Lower leg skin (tissue), 4 donors: ENCODE data around the gene BID. TPM values are rescaled to one million over a fixed set of nuclear protein-coding genes. Genes with fewer than 3 reads are reported as not detected.
A peak's percentile ranks its signal among the peaks of the same experiment; 100 is the strongest.

ENCODE experiments used
- DNase-seq, 2 donors: peaks; one replicate each; pipeline ENCODE4 v3.0.0-alpha.2; 2019; ENCODE audit warnings: low spot score in 2 of 2
- H3K4me3 ChIP-seq: fragments of 200-600 bp; sonication (generic); 2 replicates; pipeline ENCODE4 v1.5.1; 2017; ENCODE audit warnings: mild to moderate bottlenecking, low read depth; ENCODE audit not compliant: poor library complexity, severe bottlenecking
- POLR2A ChIP-seq, 2 donors: fragments of 450-650 bp; IDR thresholded peaks; one replicate each; pipeline ENCODE4 v1.6.1; 2016 to 2017; ENCODE audit warnings: antibody characterized with exemption in 2 of 2, mild to moderate bottlenecking in 1 of 2, moderate library complexity in 1 of 2
- WGBS, 2 donors: methylation state at CpG; one replicate each; pipeline ENCODE4 v1.1.5; 2018; 5-methylcytosine and 5-hydroxymethylcytosine counted together
- intact Hi-C: fragments of 100-400 bp; cut with DNase I; formaldehyde crosslinking; loops from one replicate; pipeline ENCODE4 v1.15.0; 2023; ENCODE audit warnings: low total_unique reads
- total RNA-seq, 4 donors: library from RNA; depleted of rRNA; stranded (reverse); fragments of >200 nt; gene quantifications; one replicate each; pipeline ENCODE4 v1.1.0, GENCODE V29; 2016
- TF ChIP-seq, protein P1 (sequence below), 3 donors: fragments of 450-650 bp; IDR thresholded peaks; one replicate each; pipeline ENCODE4 v1.5.1; 2016; ENCODE audit warnings: antibody characterized with exemption in 3 of 3, mild to moderate bottlenecking in 3 of 3, moderate library complexity in 2 of 3

The BID gene
- total RNA-seq, 4 donors from 2014 or later = 5.4 to 22.6 (median 15.2) TPM

GRCh38 chr22:17789379-17790200 is 15.3 kb upstream of the BID start:
- TF ChIP-seq POLR2A (IDR thresholded peaks at IDR 0.05) = no peak
- TF ChIP-seq, protein P1, sequence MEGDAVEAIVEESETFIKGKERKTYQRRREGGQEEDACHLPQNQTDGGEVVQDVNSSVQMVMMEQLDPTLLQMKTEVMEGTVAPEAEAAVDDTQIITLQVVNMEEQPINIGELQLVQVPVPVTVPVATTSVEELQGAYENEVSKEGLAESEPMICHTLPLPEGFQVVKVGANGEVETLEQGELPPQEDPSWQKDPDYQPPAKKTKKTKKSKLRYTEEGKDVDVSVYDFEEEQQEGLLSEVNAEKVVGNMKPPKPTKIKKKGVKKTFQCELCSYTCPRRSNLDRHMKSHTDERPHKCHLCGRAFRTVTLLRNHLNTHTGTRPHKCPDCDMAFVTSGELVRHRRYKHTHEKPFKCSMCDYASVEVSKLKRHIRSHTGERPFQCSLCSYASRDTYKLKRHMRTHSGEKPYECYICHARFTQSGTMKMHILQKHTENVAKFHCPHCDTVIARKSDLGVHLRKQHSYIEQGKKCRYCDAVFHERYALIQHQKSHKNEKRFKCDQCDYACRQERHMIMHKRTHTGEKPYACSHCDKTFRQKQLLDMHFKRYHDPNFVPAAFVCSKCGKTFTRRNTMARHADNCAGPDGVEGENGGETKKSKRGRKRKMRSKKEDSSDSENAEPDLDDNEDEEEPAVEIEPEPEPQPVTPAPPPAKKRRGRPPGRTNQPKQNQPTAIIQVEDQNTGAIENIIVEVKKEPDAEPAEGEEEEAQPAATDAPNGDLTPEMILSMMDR (IDR thresholded peaks at IDR 0.05) = no peak
- DNase-seq = no peak
- no peak overlapping the region for H3K4me3 ChIP-seq
- 89 to 94% methylated on average over 27 of the region's 27 CpGs for WGBS, 2 donors
- intact Hi-C loops = no loop called here

DNA sequence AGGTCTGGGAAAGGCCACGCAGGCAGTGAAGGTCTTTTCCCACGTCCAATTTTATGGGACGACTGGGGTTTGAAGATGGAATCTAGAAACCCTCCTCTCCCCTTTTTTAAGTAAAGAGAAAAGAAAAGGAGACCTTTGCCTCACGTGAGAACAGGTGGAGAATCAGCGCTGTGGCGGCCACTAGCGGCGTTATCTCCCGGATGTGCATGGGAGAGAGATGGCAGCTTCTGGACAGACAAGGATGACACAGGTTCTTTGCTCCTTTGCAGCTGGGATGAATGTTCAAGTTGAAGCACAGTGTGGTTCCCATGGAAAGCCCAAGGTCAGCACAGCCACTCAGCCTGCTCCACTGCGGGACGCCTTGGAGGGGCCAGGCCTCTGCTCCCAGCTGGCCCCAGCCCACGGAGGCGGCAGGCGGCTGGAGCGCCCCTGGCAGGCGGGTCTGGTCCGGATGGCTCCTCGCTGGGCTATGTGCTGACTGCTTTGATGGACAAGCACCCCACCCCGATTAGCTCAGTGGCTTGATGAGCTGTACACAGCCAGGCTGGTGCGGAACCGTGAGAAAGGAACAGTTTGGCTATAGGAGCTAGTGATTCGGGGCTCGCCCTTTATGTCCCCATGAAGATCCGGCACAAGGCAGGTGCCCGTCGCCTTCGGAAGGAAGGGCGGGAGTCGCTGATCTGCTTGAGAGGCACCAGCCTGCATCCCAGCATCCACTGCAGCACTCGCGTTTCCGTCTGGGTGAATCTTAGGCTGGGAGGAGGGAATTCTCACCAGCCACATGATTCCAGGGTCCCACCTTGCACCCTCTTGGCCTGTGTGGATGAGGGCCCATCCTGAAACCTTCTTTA is 14.5 kb upstream of the BID start:
- no peak overlapping the region for H3K4me3 ChIP-seq
- 89 to 94% methylated on average over 24 to 32 of the region's 32 CpGs for WGBS, 2 donors
- no peak for TF ChIP-seq POLR2A (IDR thresholded peaks at IDR 0.05)
- TF ChIP-seq, protein P1 (IDR thresholded peaks at IDR 0.05) = no peak
- intact Hi-C loops = no loop called here
- DNase-seq = no peak

GRCh38 chr22:17787716-17788330 is 13.6 kb upstream of the BID start:
- TF ChIP-seq, protein P1 (IDR thresholded peaks at IDR 0.05) = no peak
- TF ChIP-seq POLR2A (IDR thresholded peaks at IDR 0.05) = no peak
- no peak overlapping the region for H3K4me3 ChIP-seq
- no peak for DNase-seq
- intact Hi-C loops = no loop called here
- WGBS, 2 donors = 85 to 88% methylated on average over 21 of the region's 21 CpGs

DNA sequence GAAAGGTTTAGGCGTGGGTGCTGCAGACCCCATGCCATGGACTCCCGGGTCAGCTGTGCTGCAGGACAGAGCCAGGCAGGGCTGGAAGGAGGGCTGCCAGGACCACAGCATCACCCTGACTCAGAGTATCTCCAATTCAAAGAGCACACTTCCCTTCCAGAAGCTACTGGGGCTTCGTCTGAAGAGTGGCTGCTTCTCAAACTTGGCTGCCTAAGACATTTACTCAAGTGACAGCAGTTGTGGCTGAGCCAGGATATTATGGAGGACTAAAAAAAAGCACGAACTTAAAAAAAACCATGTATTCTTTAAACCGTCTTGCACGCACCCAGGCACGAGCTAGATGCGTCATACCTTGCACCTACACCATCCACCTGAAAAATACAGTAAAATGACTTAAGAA is 13.0 kb upstream of the BID start:
- intact Hi-C loops = no loop called here
- TF ChIP-seq, protein P1 (IDR thresholded peaks at IDR 0.05) = no peak
- no peak for TF ChIP-seq POLR2A (IDR thresholded peaks at IDR 0.05)
- no peak overlapping the region for H3K4me3 ChIP-seq
- WGBS, 2 donors = 64 to 80% methylated on average over 8 of the region's 8 CpGs
- DNase-seq = no peak

DNA sequence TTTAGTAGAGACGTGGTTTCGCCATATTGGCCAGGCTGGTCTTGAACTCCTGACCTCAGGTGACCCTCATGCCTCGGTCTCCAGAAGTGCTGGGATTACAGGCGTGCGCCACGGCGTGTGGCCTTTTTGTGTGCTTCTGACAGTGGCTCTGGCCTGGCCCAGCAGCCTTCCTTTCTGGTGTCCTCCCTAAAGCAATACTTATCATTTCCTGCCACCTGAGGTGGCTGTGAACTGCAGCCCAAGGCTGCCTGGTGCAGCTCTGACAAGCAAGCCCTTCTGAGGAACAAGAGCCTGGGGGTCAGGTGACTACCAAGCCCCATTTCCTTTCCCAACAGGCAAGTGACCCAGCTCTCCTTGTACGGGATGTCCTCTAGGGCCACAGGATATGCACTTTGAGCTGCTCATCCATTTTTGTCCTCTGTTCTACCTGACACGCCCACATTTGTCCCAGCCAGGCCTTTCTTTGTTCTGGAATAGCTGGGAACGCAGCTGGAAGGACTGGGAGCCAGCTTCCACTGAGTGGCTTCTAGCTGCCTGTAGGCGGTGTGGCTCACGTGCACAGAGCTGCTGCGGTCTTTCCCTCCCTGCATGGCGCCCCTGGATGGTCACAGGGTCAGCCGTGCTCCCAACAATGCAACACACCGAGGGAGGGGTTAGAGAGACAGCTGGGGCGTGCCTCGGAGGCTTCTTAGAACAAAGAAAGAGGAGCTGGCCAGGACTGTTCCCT is 12.3 kb upstream of the BID start:
- TF ChIP-seq, protein P1 (IDR thresholded peaks at IDR 0.05) = no peak
- no peak for TF ChIP-seq POLR2A (IDR thresholded peaks at IDR 0.05)
- 46% methylated on average over 18 of the region's 18 CpGs for WGBS, 2 donors
- DNase-seq = peak; percentile 74 to 91
- H3K4me3 ChIP-seq = no peak overlapping the region
- intact Hi-C loops = no loop called here
